OCI-LY3 (cell line): ENCODE data around the gene PASK.

Experiments used
- H2AFZ ChIP-seq: fragments of 200-600, 300-600 bp; shearing (Covaris generic); 2 replicates; pipeline ENCODE4 v1.6.0; 2014; ENCODE audit warnings: antibody characterized with exemption, low read depth, low read length
- H3K27ac ChIP-seq: fragments of 200-600, 300-600 bp; sonication (generic); 2 replicates; pipeline ENCODE4 v1.5.1; 2014; ENCODE audit warnings: mild to moderate bottlenecking, low read length, moderate library complexity, mixed read lengths
- H3K27me3 ChIP-seq: fragments of 200-600, 300-600 bp; sonication (generic); 2 replicates; pipeline ENCODE4 v1.6.1; 2014; ENCODE audit warnings: low read depth, low read length, mixed read lengths
- H3K36me3 ChIP-seq: fragments of 200-600, 300-600 bp; sonication (generic); replicated peaks from 2 replicates; pipeline ENCODE3; 2014; ENCODE audit warnings: low read depth, low read length, mixed read lengths
- H3K4me1 ChIP-seq: fragments of 300-600, 200-600 bp; sonication (generic); 2 replicates; pipeline ENCODE4 v1.6.1; 2014; ENCODE audit warnings: low read length, mixed read lengths
- H3K4me2 ChIP-seq: fragments of 200-600, 300-600 bp; sonication (generic); 2 replicates; pipeline ENCODE4 v1.6.1; 2014; ENCODE audit warnings: low read length, mixed read lengths
- H3K4me3 ChIP-seq: fragments of 300-600, 200-600 bp; sonication (generic); 2 replicates; pipeline ENCODE4 v1.5.1; 2014; ENCODE audit warnings: antibody characterized with exemption, mild to moderate bottlenecking, low read length, moderate library complexity
- H3K79me2 ChIP-seq: fragments of 300-600, 200-600 bp; shearing (Covaris generic); 2 replicates; pipeline ENCODE4 v1.6.1; 2014; ENCODE audit warnings: mild to moderate bottlenecking, low read length, mixed read lengths
- H3K9ac ChIP-seq: fragments of 300-600, 200-600 bp; shearing (Covaris generic); 2 replicates; pipeline ENCODE4 v1.6.0; 2014; ENCODE audit warnings: mild to moderate bottlenecking, low read length, moderate library complexity
- H3K9me3 ChIP-seq: fragments of 200-600, 300-600 bp; shearing (Covaris generic); 2 replicates; pipeline ENCODE4 v1.6.1; 2014; ENCODE audit warnings: low read length, mixed read lengths; ENCODE audit not compliant: insufficient read depth
- H4K20me1 ChIP-seq: fragments of 200-600, 300-600 bp; sonication (generic); 2 replicates; pipeline ENCODE4 v1.6.1; 2016; ENCODE audit warnings: low read length, mixed read lengths; ENCODE audit not compliant: insufficient read depth
- CTCF ChIP-seq: fragments of 200-600, 300-600 bp; sonication (generic); IDR thresholded peaks from 2 replicates; pipeline ENCODE4 v1.5.1; 2014; ENCODE audit warnings: antibody characterized with exemption, low read length, low read depth
- EZH2phosphoT487 ChIP-seq: fragments of 200-600 bp; shearing (Covaris generic); IDR thresholded peaks from 2 replicates; pipeline ENCODE4 v1.6.1; 2018; ENCODE audit warnings: antibody characterized with exemption, mixed run types, low read depth

Gene PASK

GRCh38 chr2:241195506-241196130 is 46.3 kb upstream of the PASK start:
- H3K27me3 ChIP-seq: no peaks in the 10 kb centered on the region
- no peak overlapping the region for H2AFZ ChIP-seq
- no peaks in the 10 kb centered on the region for H3K9me3 ChIP-seq
- no peak overlapping the region for H3K9ac ChIP-seq
- no peaks in the 10 kb centered on the region for H3K36me3 ChIP-seq
- H3K4me2 ChIP-seq: no peak overlapping the region
- TF ChIP-seq CTCF (no peak), EZH2phosphoT487 (no peak)
- H4K20me1 ChIP-seq: no peaks in the 10 kb centered on the region
- no peak overlapping the region for H3K4me3 ChIP-seq
- H3K79me2 ChIP-seq: no peaks in the 10 kb centered on the region
- no peak overlapping the region for H3K27ac ChIP-seq
- no peaks in the 10 kb centered on the region for H3K4me1 ChIP-seq

- Histone ChIP-seq H3K4me3 (no peak overlapping the region), H3K27ac (no peak overlapping the region), H3K79me2 (no peaks in the 10 kb centered on the region), H3K4me2 (no peak overlapping the region), H3K36me3 (no peaks in the 10 kb centered on the region), H2AFZ (no peak overlapping the region), H3K9ac (no peak overlapping the region), H3K27me3 (no peaks in the 10 kb centered on the region), H3K9me3 (no peaks in the 10 kb centered on the region), H4K20me1 (no peaks in the 10 kb centered on the region), H3K4me1 (no peaks in the 10 kb centered on the region)
- TF ChIP-seq EZH2phosphoT487 (no peak), CTCF (no peak)
These were observed 45.5 kb upstream of the PASK start for GRCh38 chr2:241194811-241195210.

GRCh38 chr2:241193271-241193670 is 44.0 kb upstream of the PASK start:
- Histone ChIP-seq H3K27ac (no peak overlapping the region), H3K9ac (no peak overlapping the region), H4K20me1 (no peaks in the 10 kb centered on the region), H2AFZ (no peak overlapping the region), H3K36me3 (no peaks in the 10 kb centered on the region), H3K27me3 (no peaks in the 10 kb centered on the region), H3K4me1 (peaks cover 5% of the 10 kb centered on the region), H3K4me3 (no peak overlapping the region), H3K9me3 (no peaks in the 10 kb centered on the region), H3K4me2 (no peak overlapping the region), H3K79me2 (no peaks in the 10 kb centered on the region)
- TF ChIP-seq CTCF: no peak
- TF ChIP-seq EZH2phosphoT487: no peak

- Histone ChIP-seq H3K9ac (no peak overlapping the region), H3K9me3 (no peaks in the 10 kb centered on the region), H3K36me3 (no peaks in the 10 kb centered on the region), H2AFZ (no peak overlapping the region), H3K27ac (no peak overlapping the region), H3K4me3 (no peak overlapping the region), H4K20me1 (no peaks in the 10 kb centered on the region), H3K4me2 (no peak overlapping the region), H3K27me3 (no peaks in the 10 kb centered on the region), H3K79me2 (no peaks in the 10 kb centered on the region), H3K4me1 (peaks cover 10% of the 10 kb centered on the region)
- TF ChIP-seq EZH2phosphoT487: no peak
- TF ChIP-seq CTCF: no peak
These were observed 41.8 kb upstream of the PASK start for GRCh38 chr2:241191081-241191480.
